Activated naive CD8-positive, alpha-beta T cell treated with anti-CD3 and anti-CD28 coated beads for 36 hours (primary cell): Measurements from ENCODE around the gene PWP2. TPM values are rescaled to one million over a fixed set of nuclear protein-coding genes. Genes with fewer than 3 reads are reported as not detected.
A peak's percentile ranks its signal among the peaks of the same experiment; 100 is the strongest.
"Not testable (repeated sequence)": the region's sequence is repeated elsewhere in the genome, so short reads cannot be mapped to it uniquely, and the experiment has no call there.

Experiments
- DNase-seq: peaks from one replicate; pipeline ENCODE4 v3.0.0; 2021
- H3K27ac Mint-ChIP-seq: one replicate; pipeline ENCODE4 v1.8.0; 2022; ENCODE audit warnings: mild to moderate bottlenecking, moderate library complexity, mixed read lengths
- H3K27me3 Mint-ChIP-seq: one replicate; pipeline ENCODE4 v1.8.0; 2022; ENCODE audit warnings: mild to moderate bottlenecking, mixed read lengths
- H3K36me3 Mint-ChIP-seq: one replicate; pipeline ENCODE4 v1.8.0; 2021; ENCODE audit warnings: mild to moderate bottlenecking, mixed read lengths
- H3K4me1 Mint-ChIP-seq: one replicate; pipeline ENCODE4 v1.8.0; 2021; ENCODE audit warnings: mixed read lengths
- H3K4me3 Mint-ChIP-seq: one replicate; pipeline ENCODE4 v1.8.0; 2022; ENCODE audit warnings: mild to moderate bottlenecking, moderate library complexity, mixed read lengths
- H3K9me3 Mint-ChIP-seq: one replicate; pipeline ENCODE4 v1.8.0; 2022; ENCODE audit warnings: mixed read lengths
- total RNA-seq, 2 experiments: library from RNA; stranded (reverse); gene quantifications; one replicate each; pipeline ENCODE4 v1.2.3, GENCODE V29; 2021

PWP2 gene
- total RNA-seq, 2 experiments from 2014 or later: 12.7 to 14.5 TPM

GRCh38 chr21:44140552-44140932, 33.3 kb downstream of the PWP2 start:
- not testable (repeated sequence) for H3K4me1 Mint-ChIP-seq, H3K27me3 Mint-ChIP-seq, H3K27ac Mint-ChIP-seq, H3K9me3 Mint-ChIP-seq, H3K36me3 Mint-ChIP-seq, H3K4me3 Mint-ChIP-seq, DNase-seq

- H3K27ac Mint-ChIP-seq, DNase-seq, H3K27me3 Mint-ChIP-seq, H3K4me1 Mint-ChIP-seq, H3K36me3 Mint-ChIP-seq, H3K9me3 Mint-ChIP-seq, H3K4me3 Mint-ChIP-seq: not testable (repeated sequence)
Measured at GRCh38 chr21:44142470-44142869, 35.3 kb downstream of the PWP2 start.

GRCh38 chr21:44143380-44143779, 36.2 kb downstream of the PWP2 start:
- H3K27me3 Mint-ChIP-seq, H3K4me1 Mint-ChIP-seq, H3K9me3 Mint-ChIP-seq, H3K4me3 Mint-ChIP-seq, H3K27ac Mint-ChIP-seq, H3K36me3 Mint-ChIP-seq, DNase-seq: not testable (repeated sequence)

GRCh38 chr21:44143996-44144395, 36.8 kb downstream of the PWP2 start:
- not testable (repeated sequence) for DNase-seq, H3K4me1 Mint-ChIP-seq, H3K9me3 Mint-ChIP-seq, H3K36me3 Mint-ChIP-seq, H3K4me3 Mint-ChIP-seq, H3K27me3 Mint-ChIP-seq, H3K27ac Mint-ChIP-seq

- not testable (repeated sequence) for H3K27ac Mint-ChIP-seq, DNase-seq, H3K9me3 Mint-ChIP-seq, H3K4me3 Mint-ChIP-seq, H3K27me3 Mint-ChIP-seq, H3K36me3 Mint-ChIP-seq, H3K4me1 Mint-ChIP-seq
Measured at GRCh38 chr21:44144784-44145602, 37.8 kb downstream of the PWP2 start.

- not testable (repeated sequence) for H3K27me3 Mint-ChIP-seq, H3K36me3 Mint-ChIP-seq, H3K27ac Mint-ChIP-seq, H3K4me1 Mint-ChIP-seq, DNase-seq, H3K4me3 Mint-ChIP-seq, H3K9me3 Mint-ChIP-seq
Measured at GRCh38 chr21:44145616-44146015, 38.4 kb downstream of the PWP2 start.

GRCh38 chr21:44147108-44147507, 39.9 kb downstream of the PWP2 start:
- H3K27ac Mint-ChIP-seq, DNase-seq, H3K27me3 Mint-ChIP-seq, H3K4me3 Mint-ChIP-seq, H3K36me3 Mint-ChIP-seq, H3K9me3 Mint-ChIP-seq, H3K4me1 Mint-ChIP-seq: not testable (repeated sequence)

- H3K9me3 Mint-ChIP-seq, H3K4me1 Mint-ChIP-seq, H3K27me3 Mint-ChIP-seq, H3K4me3 Mint-ChIP-seq, DNase-seq, H3K36me3 Mint-ChIP-seq, H3K27ac Mint-ChIP-seq: not testable (repeated sequence)
Measured at GRCh38 chr21:44150255-44150654, 43.1 kb downstream of the PWP2 start.

- not testable (repeated sequence) for H3K27ac Mint-ChIP-seq, H3K4me1 Mint-ChIP-seq, H3K27me3 Mint-ChIP-seq, H3K9me3 Mint-ChIP-seq, H3K36me3 Mint-ChIP-seq, H3K4me3 Mint-ChIP-seq, DNase-seq
Measured at GRCh38 chr21:44153214-44153888, 46.2 kb downstream of the PWP2 start.

GRCh38 chr21:44153889-44154228, 46.7 kb downstream of the PWP2 start:
- not testable (repeated sequence) for H3K4me3 Mint-ChIP-seq, H3K4me1 Mint-ChIP-seq, H3K27ac Mint-ChIP-seq, H3K27me3 Mint-ChIP-seq, H3K9me3 Mint-ChIP-seq, H3K36me3 Mint-ChIP-seq
- peak; percentile 33 for DNase-seq

- H3K9me3 Mint-ChIP-seq, H3K27me3 Mint-ChIP-seq, DNase-seq, H3K36me3 Mint-ChIP-seq, H3K4me1 Mint-ChIP-seq, H3K27ac Mint-ChIP-seq, H3K4me3 Mint-ChIP-seq: not testable (repeated sequence)
Measured at GRCh38 chr21:44154816-44155230, 47.6 kb downstream of the PWP2 start.

- H3K27ac Mint-ChIP-seq, H3K36me3 Mint-ChIP-seq, H3K4me1 Mint-ChIP-seq, H3K27me3 Mint-ChIP-seq, DNase-seq, H3K9me3 Mint-ChIP-seq, H3K4me3 Mint-ChIP-seq: not testable (repeated sequence)
Measured at GRCh38 chr21:44155231-44155993, 48.2 kb downstream of the PWP2 start.

GRCh38 chr21:44155994-44156380, 48.8 kb downstream of the PWP2 start:
- H3K27ac Mint-ChIP-seq, H3K4me1 Mint-ChIP-seq, H3K4me3 Mint-ChIP-seq, DNase-seq, H3K36me3 Mint-ChIP-seq, H3K9me3 Mint-ChIP-seq, H3K27me3 Mint-ChIP-seq: not testable (repeated sequence)

GRCh38 chr21:44157439-44158081, 50.4 kb downstream of the PWP2 start:
- H3K4me3 Mint-ChIP-seq, H3K36me3 Mint-ChIP-seq, H3K27ac Mint-ChIP-seq, H3K9me3 Mint-ChIP-seq, H3K27me3 Mint-ChIP-seq, H3K4me1 Mint-ChIP-seq, DNase-seq: not testable (repeated sequence)

- H3K36me3 Mint-ChIP-seq, H3K27ac Mint-ChIP-seq: not testable (repeated sequence)
Measured at GRCh38 chr21:44158082-44158468, 50.9 kb downstream of the PWP2 start.

More at GRCh38 chr21:44158082-44158468, 50.9 kb downstream of the PWP2 start:
- not testable (repeated sequence) for DNase-seq, H3K4me1 Mint-ChIP-seq, H3K27me3 Mint-ChIP-seq, H3K9me3 Mint-ChIP-seq, H3K4me3 Mint-ChIP-seq
